DMS53 treated with DMSO at 0.1 percent for 48 hours (cell line): Measurements from ENCODE around the gene PNLDC1.
"Not testable (repeated sequence)": the region's sequence is repeated elsewhere in the genome, so short reads cannot be mapped to it uniquely, and the experiment has no call there.

Experiments used
- DNase-seq: peaks from one replicate; lab custom pipeline; 2025; ENCODE audit not compliant: unreplicated experiment; lab: John Stamatoyannopoulos, UW

PNLDC1 gene

DNA sequence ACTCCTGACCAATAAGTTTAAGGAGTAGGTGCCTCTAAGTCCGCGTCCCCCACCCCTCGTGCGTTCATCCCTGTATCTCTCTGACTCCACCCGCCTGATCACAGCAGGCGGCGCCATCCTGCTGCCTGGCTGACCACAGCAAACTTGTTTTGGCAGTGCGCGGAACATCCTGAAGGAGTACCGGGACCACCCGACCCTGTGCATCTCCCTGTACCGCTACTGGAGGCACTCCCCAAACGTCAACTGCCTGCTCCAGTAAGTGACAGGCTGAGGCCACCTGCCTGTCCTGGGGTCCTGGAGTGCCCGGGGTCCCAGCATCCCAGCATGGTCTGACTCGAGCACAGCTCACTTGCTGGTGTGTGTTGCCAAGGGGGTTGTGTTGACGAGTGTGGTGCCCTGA lies 19.0 kb downstream of the PNLDC1 start:
- no peak for DNase-seq

DNA sequence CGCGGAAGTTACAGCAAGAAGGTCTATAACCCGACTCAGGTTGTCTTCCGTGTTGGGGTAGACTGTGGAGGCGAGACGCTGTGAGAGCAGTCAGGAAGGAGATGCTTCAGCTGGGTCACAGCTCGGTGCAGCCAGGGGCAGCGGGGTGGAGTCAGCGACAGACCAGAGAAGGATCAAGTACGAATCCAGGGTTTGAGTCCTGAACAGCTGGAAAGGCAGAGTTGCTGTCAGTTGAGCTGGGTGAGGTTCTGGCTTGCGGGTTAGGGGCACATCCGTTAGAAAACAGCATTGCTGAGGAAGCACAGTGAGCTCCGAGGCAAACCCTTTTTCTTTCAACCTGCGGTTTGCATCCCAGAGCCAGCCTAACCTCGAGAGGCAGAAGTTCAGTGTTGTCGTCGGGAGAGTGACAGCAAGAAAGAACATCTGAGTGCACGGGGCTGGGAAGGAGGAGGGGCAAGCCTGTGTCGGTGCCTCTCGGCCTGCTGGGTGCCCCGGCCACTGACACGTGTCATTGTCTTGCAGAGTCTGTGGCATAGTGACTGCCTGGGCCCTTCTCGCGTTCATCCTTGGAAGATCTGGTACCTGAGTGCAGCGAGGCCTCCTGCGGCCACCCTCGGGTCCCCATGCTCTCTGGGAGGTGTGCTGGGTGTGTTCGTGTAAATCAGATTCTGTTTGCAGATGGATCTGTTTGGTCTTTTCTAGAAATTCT lies 20.0 kb downstream of the PNLDC1 start:
- peak; percentile 58 for DNase-seq

DNA sequence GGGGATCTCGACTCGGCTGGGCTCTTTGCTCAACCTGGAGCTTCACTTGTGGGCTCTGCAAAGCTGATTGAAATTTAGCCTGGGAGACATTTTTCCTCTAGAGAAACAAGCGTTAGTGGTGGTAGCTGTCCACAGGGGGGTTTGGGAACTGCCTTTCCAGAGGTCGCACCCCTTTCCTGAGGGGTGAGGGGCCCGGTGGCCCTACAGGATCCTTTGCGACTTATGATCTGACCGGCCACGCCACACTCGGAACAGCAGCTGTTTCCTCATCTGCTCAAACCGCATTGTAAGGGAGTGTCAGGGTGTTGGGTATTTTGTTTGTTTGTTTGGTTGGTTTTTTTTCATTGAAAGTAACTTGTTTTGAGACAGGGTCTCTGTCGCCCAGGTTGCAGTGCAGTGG lies 21.0 kb downstream of the PNLDC1 start:
- no peak for DNase-seq

DNA sequence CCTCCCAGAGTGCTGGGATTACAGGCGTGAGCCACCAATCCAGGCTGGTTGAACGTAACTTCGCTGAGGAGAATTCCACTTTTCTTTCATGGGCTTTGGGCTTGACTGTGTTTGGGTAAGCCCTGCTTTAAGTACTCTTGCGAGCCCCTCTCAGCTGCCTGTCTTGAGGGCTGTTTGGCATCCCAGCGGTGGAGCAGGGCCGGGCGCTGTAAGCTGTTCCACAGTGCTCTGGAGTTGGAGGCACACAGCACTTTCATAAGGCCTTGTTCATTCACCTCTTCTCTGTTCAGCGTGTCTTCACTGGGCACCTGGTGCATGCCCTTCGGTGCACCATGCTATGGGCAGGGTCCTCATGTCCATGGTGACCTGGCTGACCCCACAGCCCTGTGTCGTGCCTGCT lies 21.6 kb downstream of the PNLDC1 start:
- DNase-seq: no peak

DNA sequence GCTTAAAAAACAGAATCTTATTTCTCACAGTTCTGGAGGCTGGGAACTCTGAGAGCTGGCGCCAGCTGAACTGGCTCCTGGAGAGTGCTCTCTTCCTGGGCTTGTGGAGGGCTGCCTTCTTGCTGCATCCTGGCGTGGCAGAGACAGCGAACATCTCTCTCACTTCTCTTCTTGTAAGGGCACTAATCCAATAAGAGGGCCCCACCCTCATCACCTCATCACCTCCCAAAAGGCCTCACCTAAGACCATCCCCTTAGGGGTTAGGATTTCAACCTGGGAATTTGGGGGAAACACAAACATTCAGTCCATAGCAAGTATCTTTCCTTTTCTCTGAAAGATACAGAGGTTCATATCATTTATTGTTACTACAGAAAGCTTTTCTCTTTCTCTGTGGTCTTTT lies 23.9 kb downstream of the PNLDC1 start:
- DNase-seq: no peak

DNA sequence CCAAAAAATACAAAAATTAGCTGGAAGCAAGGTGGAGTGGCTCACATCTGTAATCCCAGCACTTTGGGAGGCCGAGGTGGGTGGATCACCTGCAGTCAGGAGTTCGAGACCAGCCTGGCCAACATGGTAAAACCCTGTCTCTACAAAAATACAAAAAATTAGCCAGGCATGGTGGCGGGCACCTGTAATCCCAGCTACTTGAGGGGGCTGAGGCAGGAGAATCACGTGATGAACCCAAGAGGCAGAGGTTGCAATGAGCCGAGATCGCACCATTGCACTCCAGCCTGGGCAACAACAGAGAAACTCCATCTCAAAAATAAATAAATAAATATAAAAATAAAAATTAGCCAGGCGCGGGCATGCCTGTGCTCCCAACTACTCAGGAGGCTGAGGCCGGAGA lies 24.6 kb downstream of the PNLDC1 start:
- DNase-seq: not testable (repeated sequence)

DNA sequence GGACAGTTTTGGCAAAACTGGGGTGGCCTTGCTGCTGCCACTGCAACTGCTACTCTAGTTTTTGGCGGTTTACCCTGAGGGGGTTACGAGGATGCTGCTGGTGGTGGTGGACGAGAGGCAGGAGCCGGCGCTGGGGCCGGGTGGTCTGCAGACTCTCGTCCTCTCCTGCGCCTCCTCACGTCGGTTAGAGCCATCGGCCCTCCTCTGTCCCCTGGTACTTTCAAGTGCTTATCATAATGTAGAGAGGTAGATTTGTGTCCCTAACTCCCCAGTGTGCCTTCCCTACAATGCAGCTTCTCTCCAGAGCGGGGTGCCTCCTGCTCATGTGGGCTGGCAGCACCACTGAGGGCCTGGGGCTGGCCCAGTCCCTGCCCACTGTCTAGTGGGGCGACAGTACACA lies 25.9 kb downstream of the PNLDC1 start:
- DNase-seq: no peak

DNA sequence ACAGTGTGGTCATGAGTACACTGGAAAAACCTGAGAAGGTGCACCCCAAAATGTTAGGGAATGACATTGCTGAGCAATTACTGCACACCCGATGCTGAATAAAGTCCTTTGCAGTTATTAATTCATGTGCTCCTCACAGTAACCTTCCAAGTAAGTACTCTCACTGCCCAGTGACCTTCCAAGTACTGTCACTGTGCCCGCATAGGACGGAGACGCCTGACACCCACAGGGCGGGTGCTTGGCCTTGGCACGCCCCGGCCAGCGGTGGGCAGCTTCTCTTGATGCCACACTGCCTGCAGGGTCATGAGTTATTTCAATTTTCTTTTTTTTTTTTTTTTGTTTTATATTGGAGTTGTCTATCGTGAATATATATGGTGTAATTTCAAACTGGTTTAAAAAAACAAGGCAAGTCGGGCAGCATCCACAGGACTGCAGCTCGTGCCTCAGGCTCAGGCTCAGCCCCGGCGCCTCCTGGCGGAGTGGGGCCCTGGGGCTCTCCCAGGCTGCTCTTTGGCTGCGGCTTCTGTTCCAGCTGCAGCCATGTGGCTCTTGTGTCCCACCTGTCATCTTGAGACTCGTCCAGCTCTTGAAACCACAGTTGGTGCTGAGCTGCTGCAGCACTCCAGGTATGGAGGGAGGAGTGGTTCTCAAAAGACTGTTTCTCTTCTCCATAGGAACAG lies 27.0 kb downstream of the PNLDC1 start:
- no peak for DNase-seq

DNA sequence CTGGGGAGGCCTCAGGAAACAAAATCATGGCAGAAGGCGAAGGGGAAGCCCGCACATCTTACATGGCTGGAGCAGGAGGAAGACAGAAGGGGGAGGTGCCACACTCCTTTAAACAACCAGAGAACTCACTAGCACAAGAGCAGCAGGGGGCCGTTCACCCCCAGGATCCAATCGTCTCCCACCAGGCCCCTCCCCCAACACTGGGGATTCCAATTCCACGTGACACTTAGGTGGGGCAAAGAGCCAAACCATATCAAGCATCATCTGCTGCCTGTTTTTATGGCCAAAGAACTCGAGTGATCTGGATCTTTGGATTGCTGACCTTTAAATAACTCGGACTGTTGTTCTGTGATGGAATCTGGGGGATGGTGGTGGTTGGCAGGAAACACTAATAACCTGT lies 28.0 kb downstream of the PNLDC1 start:
- DNase-seq: no peak

DNA sequence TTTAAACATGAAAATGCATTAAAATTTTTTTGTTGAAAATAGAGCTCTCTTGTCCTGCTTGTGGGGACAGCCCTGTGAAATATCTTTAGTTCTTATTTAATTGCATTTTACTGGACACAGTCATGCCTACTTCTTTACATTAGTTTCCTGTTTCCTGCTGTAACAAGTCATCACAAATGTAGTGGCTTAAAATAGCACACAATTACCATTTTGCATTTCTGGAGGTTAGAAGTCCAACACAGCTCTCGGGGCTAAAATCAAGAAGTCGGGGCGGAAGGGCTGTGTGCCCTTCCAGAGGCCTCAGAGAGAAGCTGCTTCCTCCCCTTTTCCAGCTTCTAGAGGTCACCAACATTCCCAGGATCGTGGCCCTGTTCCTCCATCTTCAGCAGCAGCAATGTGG lies 29.4 kb downstream of the PNLDC1 start:
- no peak for DNase-seq

DNA sequence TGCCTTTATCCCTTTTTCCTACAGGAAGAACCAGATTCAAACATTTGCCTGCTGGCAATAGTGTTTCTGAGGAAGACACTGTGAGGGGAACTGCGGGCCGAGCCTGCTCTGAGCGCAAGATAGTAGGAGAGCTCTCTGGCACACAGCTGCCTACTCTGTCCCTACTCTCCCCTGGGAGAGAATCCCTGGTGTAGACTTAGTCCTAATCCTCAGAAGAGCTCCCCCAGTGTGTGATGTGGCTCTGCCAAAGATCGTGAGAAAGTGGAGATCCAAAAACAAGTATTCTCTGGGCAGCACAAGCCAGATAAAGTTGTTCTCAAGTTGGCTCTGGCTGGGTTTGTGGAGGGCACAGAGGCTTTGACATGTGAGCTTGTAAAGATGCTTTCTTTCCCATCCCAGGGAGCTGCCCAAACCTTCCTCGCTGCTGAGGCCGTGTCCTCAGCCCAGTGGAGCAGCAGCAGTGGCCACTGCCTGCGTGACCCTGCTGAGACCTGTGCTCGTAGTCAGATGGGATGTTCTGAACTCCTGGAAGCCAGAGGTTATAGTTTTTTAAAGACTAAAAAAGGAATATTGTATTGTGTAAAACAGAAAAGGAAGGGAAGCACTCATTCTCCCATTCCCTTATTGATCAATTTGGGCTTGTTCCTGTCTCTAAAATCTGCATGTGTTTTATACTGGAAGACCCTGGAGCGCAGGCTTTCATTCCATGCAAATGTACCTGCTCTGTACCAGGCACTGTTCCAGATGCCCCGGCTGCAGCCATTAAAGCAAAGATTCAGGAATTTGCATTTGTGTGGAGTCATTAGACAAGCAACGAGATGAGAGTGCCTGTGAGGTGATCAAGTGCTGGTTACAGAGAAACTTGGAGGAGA lies 30.7 kb downstream of the PNLDC1 start:
- no peak for DNase-seq

DNA sequence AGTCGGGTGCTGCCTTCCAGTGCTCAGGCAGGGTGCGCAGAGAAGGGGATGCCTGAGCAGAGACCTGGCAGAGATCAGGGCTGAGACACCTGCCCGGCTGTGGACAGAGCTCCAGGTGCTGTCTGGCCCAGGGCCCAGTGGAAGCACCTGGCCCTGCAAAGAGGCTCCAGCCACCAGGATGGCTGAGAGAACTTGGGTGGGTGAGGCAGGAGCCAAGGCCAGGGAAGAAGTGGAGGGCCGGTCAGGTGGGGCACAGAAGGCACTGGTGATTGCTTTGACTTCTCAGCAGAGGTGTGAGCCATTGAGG lies 31.2 kb downstream of the PNLDC1 start:
- no peak for DNase-seq

DNA sequence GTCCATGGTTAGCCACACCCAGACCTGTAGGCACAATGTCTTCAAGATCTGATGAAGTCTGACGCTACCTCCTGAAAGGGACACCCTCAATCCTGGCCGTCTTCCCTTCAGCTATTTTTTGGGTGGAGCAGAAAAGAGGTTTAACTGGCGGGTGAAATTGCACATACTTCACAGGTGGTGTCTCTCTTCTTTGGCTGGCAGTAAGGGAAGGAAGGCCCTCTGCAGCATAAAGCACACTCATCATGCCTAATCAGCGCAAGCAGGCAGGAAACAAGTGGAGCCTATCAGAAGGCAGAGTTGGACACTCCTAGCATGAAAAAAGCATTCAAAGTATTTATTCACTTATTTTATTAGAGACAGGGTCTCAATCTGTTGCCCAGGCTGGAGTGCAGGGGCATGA lies 32.9 kb downstream of the PNLDC1 start:
- DNase-seq: no peak

DNA sequence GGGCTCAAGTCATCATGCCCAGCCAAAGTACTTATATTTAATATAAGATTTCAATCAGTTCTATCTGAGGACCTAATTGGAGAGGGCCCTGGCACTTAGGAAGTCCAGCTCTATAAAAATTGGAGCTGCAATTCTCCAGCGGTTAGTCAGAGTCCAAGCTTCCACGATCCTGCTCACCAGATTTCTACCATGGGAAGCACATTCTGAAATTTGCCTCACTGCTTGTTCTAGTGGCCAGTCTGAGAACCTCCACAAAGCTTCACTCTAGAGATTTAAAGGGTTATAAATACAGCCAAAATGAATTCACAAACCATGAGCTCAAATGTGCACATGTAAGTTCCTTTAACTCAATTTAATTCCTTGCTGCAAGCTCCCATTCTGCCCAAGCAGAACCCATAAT lies 33.5 kb downstream of the PNLDC1 start:
- DNase-seq: no peak

DNA sequence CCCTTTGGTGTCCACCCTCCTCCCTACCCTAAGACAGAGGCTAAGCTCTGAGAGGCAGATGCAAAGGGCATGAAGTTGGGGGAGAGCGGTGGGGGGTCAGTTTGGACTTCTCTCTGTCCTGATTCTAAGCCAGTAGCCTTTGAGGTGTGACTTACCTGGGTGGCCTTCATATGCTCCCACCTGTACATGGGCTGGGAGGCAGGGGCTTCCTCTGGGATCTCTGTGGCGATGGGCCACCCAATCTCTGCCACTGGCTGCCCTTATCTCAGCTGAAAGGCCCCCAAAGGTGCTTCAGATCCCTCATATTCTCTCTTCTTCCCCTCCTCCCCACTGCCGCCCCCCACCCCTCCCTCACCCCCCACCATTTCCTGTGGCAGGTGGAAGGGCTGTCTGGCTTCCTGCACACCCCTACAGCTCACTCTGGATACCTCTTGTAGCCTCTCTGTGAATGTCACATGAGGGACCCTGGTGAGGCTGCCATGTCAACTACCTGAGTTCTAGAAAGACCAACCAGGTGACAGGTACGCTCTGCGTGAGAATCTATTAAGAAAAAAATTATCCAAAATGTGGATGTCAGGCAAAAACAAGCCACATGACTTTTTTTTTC lies 34.0 kb downstream of the PNLDC1 start:
- DNase-seq: no peak

DNA sequence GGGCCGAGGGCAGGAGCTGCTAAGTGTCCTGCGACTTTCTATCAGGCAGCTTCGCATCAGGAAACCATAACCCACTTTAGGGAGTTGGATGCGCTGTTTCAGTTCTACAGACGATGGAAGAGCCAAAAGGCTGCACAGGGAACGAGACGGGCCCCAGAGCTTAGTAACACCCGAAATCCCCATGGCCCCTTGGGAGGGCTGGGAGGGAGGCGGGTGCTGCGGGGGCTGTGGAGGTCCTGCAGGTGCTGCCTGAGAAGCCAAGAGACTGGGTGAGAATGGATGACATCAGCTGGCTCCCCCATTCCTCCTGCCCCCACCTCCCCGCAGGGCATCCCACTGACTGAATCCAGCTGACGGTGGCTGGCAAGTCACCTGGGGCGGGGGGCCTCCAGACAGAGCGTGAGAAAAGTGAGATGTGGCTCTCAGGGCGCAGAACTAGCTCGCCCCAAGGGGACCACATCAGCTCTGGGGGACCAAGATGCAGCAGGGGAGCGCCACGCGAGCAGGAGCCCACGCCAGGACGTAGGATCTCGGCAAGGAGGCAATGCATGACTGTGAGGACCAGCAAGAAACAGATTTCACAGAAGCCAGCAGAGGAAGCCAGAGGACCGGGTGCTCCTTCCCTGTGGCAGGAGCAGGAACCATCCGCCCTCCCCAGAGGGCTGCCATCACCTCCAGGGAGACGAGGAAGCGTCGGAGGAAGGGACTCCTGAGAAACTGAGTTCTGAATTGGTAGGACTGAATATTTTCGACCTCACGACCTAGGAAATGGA lies 36.8 kb downstream of the PNLDC1 start:
- no peak for DNase-seq

DNA sequence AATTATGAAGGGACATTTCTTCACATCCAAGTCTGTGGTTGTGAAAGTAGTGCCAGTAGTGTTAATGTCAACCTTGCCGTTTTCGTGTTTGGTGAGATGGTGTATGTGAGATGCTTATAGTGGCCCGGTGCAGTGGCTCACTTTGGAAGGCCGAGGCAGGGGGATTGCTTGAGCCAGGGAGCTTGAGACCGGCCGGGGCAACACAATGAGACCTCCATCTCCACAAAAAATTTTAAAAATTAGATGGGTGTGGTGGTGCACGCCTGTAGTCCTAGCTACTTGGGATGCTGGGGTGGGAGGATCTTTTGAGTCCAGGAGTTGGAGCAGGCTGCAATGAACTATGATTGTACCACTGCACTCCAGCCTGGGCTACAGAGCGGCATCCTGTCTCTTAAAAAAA lies 37.4 kb downstream of the PNLDC1 start:
- no peak for DNase-seq

DNA sequence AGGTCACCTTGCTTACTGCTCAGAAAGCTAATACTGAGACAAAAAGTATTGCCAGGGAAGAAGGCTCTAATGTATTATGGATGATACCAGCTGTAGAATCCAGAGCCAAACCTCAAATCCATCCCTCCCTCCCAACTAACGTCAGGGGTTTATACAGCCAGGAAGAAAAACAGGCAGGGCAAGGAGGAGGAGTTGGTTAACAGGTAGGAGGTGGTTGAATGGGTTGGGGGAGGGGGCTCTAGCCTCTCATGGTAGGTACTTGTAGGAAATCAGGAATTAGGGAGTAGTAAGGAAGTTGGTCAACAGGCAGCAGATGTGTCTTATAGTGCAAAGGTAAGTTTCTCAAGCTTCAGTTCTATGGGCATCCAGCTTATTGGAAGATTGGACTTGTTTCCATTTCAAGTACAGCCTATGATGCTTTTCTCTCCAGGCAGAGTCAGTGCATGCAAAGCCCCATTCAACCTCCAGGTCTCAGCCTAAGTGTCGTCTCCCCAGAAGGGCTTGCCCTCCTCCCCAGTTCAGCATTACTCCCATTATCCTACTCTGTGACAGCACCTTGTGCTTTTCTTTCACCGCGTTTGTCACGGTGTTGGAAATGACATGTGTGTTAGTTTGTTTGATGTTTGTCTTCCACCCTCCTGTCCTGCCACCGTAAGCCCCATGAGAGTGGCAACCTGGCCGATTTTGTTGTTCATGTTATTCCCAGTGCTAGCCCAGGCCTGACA lies 38.1 kb downstream of the PNLDC1 start:
- DNase-seq: no peak

DNA sequence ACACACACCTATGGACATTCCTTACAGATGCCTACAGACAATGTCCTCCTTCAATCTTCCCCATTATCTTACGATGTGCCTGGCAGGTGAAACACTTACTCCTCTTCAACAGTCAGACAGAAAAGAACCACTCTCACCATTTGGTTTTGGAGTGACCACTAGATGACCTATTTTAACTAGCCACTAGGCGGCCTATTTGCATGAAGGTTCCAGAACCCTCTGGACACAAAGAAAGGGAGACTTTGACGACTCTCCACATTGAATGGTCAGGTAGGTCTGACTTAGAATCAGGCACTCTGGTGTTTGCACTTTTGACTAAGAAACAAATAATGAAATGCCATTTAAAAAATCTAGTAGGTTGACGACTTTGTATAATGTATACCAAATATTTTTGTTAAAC lies 42.0 kb downstream of the PNLDC1 start:
- no peak for DNase-seq
